OCI-LY1 (cell line): ENCODE data around the gene BAG5.
"Not testable (repeated sequence)": the region's sequence is repeated elsewhere in the genome, so short reads cannot be mapped to it uniquely, and the experiment has no call there.

Experiments
- CTCF ChIP-seq: fragments of 200-600 bp; sonication (generic), shearing (Covaris generic); IDR thresholded peaks from 2 replicates; pipeline ENCODE4 v1.5.1; 2017; ENCODE audit warnings: mild to moderate bottlenecking, antibody characterized with exemption, low read length, moderate library complexity, mixed read lengths
- EZH2 ChIP-seq: fragments of 200-600 bp; sonication (generic), shearing (Covaris generic); IDR thresholded peaks from 2 replicates; pipeline ENCODE4 v1.8.0; 2017; ENCODE audit warnings: borderline replicate concordance, mixed run types, mild to moderate bottlenecking, antibody characterized with exemption, low read length, moderate library complexity, mixed read lengths

GRCh38 chr14:103512180-103512579 is 50.3 kb downstream of the BAG5 start:
- TF ChIP-seq EZH2, CTCF: not testable (repeated sequence)
